Cardiac fibroblast (primary cell): ENCODE data around the gene CELSR3.

Source experiments
- DNase-seq, 2 donors: peaks; one replicate each; pipeline versions ENCODE4 v3.0.0 to v3.0.0-alpha.2; 2010; ENCODE audit warnings: low read depth in 2 of 2
- H3K4me3 ChIP-seq, 2 donors: replicated peaks in 1 of 2; 1 replicate in 1 of 2; 2 replicates in 1 of 2; pipeline ENCODE4 v1.5.1; 2011; ENCODE audit warnings: low read depth in 2 of 2, low read length in 2 of 2, mild to moderate bottlenecking in 2 of 2, moderate library complexity in 1 of 2
- TF ChIP-seq, protein P1 (sequence below): IDR thresholded peaks from one replicate; pipeline ENCODE4 v1.5.1; 2011; ENCODE audit warnings: low read depth, mild to moderate bottlenecking, low read length, inconsistent platforms

The CELSR3 gene

DNA sequence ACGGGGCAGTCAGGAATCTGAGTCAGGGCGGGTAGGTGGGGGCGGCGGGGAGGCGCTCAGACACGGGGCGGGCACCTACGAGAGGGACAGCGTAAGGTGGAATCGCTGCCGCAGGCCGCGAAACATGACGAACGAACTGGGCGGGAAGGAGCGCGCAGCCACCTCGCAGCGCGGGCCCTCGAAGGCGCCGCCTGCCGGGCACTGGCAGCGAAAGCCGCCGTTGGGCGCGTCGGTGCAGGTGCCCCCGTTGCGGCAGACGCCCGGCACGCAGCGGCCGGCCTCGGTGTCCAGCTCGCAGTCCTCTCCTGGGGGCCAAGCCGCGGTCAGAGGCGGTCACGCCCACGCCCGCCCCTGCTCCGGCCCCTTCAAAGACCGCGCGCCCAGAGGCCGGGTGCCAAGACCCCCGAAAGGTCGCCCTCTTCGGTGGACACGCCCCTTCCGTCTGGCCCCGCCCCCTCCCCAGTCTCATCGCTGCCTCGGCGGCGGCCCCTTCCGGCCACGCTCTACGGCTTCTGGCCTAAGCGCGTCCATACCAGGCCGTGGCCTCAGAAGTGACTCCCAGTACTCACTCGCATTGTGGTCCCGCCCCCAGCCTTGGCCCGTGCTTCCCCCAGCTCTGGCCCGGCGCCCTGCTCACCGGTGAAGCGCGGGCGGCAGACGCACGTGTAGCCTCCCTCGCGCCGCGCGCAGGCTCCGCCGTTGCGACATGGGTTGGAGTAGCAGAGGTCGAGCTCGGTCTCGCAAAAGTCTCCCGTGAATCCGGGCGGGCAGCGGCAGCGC is 6.4 kb downstream of the CELSR3 start:
- peak overlapping the region; percentile 40 to 48 for H3K4me3 ChIP-seq
- TF ChIP-seq, protein P1, sequence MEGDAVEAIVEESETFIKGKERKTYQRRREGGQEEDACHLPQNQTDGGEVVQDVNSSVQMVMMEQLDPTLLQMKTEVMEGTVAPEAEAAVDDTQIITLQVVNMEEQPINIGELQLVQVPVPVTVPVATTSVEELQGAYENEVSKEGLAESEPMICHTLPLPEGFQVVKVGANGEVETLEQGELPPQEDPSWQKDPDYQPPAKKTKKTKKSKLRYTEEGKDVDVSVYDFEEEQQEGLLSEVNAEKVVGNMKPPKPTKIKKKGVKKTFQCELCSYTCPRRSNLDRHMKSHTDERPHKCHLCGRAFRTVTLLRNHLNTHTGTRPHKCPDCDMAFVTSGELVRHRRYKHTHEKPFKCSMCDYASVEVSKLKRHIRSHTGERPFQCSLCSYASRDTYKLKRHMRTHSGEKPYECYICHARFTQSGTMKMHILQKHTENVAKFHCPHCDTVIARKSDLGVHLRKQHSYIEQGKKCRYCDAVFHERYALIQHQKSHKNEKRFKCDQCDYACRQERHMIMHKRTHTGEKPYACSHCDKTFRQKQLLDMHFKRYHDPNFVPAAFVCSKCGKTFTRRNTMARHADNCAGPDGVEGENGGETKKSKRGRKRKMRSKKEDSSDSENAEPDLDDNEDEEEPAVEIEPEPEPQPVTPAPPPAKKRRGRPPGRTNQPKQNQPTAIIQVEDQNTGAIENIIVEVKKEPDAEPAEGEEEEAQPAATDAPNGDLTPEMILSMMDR = no peak
- peak; percentile 74 to 77 for DNase-seq

DNA sequence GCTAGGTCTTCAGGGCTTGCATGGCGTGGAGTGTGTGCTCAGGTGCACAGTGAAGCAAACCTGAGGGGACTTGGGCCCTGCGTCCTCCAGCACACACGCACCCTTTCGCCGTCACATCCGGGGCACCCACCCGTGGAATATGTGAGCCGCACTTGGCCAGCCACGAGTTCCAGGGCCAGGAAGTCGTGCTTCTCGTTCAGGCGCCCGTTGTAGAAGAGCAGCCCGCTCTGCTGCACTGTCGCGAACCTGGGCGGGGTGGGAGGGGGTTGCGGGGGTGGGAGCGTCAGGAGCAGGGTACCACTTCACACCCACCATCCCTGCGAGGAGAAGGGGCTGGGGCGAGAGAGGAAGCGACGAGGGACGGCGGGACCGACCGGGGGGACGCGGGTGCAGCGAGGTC is 7.1 kb downstream of the CELSR3 start:
- no peak for DNase-seq
- peak overlapping the region; percentile 19 to 48 for H3K4me3 ChIP-seq
- TF ChIP-seq, protein P1 = no peak

GRCh38 chr3:48655063-48655462 is 7.6 kb downstream of the CELSR3 start:
- DNase-seq = no peak
- TF ChIP-seq, protein P1 = no peak
- H3K4me3 ChIP-seq = no peak overlapping the region

- TF ChIP-seq, protein P1 = no peak
- no peak for DNase-seq
These were observed 9.6 kb downstream of the CELSR3 start for GRCh38 chr3:48652923-48653715.

DNA sequence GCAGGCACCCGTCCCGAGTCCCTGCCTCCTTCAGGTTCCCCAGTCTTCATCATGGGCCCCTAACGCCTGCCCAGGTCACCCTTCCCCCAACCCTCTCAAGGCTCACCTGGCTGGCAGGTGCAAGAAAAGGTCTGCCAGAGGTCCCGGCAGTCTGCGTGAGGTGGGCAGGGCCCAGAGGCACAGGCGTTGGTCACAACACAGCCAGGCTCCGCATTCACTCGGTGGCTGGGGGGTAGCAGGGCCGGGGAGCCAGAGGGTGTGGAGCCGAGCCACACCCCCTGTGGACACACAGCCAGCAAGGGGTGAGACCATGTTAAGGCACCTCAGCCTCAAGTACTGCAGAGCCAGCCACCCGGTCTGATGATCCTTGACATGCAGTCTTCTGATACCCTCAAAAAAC is 10.9 kb downstream of the CELSR3 start:
- no peak overlapping the region for H3K4me3 ChIP-seq
- no peak for DNase-seq
- TF ChIP-seq, protein P1 = no peak

More at GRCh38 chr3:48652923-48653715, 9.6 kb downstream of the CELSR3 start:
- H3K4me3 ChIP-seq = no peak overlapping the region

DNA sequence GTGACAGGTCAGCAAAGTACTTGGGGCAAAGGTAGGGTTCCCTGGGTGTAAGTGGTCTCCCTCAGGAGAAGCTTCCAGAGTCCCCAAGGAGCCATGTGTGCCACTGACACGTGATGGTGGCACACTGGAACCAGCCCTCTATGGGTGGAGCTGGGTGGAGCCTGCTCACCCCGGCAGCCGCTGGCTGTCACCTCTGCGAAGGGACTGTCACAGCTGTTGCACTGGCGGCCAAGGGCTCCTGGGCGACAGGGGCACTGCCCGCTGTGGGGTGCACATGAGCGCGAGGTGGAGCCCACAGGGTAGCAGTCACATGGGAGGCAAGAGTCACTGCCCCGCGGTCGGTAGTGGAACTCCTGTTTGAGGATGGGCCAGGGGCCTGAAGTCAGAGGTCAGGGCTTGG is 12.0 kb downstream of the CELSR3 start:
- DNase-seq = no peak
- H3K4me3 ChIP-seq = no peak overlapping the region

More for the DNA sequence above, 12.0 kb downstream of the CELSR3 start:
- TF ChIP-seq, protein P1 = no peak
